ENCODE measurements around the gene GNGT2. TPM values are rescaled to one million over a fixed set of nuclear protein-coding genes. Genes with fewer than 3 reads are reported as not detected.

The GNGT2 gene
- total and polyA plus RNA-seq, 2 of the 4 experiments (the other 2 are of a cell fraction): 0.18 to 0.79 TPM

DNA sequence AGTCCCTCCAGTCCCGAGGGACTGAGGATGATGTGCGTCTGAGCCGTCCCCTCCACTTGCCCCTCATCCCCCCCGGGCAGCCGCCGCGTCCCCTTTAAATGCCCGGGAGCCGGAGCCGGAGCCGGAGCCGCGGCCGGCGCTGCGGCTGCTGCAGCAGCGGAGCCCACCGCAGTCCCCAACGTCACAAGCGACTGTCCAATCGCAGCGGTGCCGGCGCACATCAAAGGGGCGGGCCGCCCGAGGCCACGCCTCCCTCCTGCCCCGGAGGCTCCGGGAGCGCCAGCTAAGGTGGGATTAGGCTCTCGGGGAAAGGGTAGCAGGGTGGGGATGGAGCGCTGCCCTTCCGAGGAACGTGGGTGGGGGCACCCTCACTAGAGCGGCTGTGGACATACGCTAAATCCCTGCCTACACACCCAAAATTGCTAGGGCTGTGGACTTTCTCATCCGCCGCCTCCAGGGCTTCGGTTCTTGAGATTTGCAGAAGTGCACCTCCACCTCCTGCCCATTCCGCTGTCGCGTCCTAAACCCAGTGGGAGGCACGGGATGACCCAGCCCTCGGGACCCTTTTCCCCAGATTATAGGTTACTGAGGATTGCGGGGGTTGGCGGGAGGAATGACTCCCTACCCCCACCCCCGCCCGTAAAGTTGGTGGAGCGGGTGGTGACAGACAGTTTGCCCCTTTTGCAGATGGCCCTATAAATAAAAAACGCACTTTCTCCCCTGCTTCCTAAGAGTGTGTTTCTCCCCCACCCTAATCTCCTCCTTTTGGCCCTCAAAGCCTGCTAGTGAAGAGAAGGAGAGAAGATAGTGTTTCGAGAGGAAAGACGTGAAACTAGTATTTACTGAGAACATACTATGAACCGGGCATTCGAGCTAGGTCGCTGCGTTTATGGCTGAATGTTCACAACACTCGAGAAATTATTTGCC, 20.5 kb upstream of the GNGT2 start, which contains the start of gene PHOSPHO1:
TSS of gene PHOSPHO1 (minus strand) at position 152 of the 927 bp plus-strand sequence. CDS start 4,096 bp downstream, outside the sequence.
- H3K27me3 ChIP-seq (ENCODE audit: control insufficient read depth, insufficient read depth, low read length): peaks cover 23% of the 10 kb centered on the region
- DNase-seq: peak; percentile 76

More for the DNA sequence above, 20.5 kb upstream of the GNGT2 start, which contains the start of gene PHOSPHO1:
- H3K56ac ChIP-seq (ENCODE audit: extremely low read depth, insufficient read depth, low read length): no peak within 1 kb of the TSS; the same call in 1 of the 2 replicates
- H3K4me1 ChIP-seq (ENCODE audit: control insufficient read depth, insufficient read depth, low read length): no peaks in the 10 kb centered on the region
- H2BK120ac ChIP-seq (ENCODE audit: low read depth, low read length): no peak within 1 kb of the TSS
- H4K5ac ChIP-seq (ENCODE audit: low read depth, low read length): no peak within 1 kb of the TSS
- intact Hi-C loops (cut with micrococcal nuclease): loop anchor here (5.0 kb wide), 1 partner anchor 61 kb away; no protein-coding TSS in a partner anchor
- H3K9me1 ChIP-seq (ENCODE audit: insufficient read depth, low read length): no peaks in the 10 kb centered on the region
- H3K36me3 ChIP-seq (ENCODE audit: control insufficient read depth, insufficient read depth, low read length): no peaks in the 10 kb centered on the region
- no peaks in the 10 kb centered on the region for H3K9me3 ChIP-seq (ENCODE audit: control insufficient read depth, insufficient read depth, low read length)
- BruUV-seq (replicated peaks): no TSS peak
- H4K91ac ChIP-seq (ENCODE audit: insufficient read depth, low read depth, low read length): no peak within 1 kb of the TSS
- dilution Hi-C loops (cut with HindIII; ENCODE audit: low sequenced_read_pairs, unreplicated experiment): no loop called here
- CTCF ChIA-PET: no interaction called here
- no peaks in the 10 kb centered on the region for H3K79me1 ChIP-seq (ENCODE audit: low read depth in 1 of 2, low read length in 2 of 2)
- peak within 1 kb of the TSS; percentile 98 for H2AFZ ChIP-seq (replicated peaks; ENCODE audit: low read length, poor library complexity)
- no peaks in the 10 kb centered on the region for H4K20me1 ChIP-seq (ENCODE audit: insufficient read depth, low read length)
- H3K4me2 ChIP-seq (ENCODE audit: low read depth, low read length): peak within 1 kb of the TSS; percentile 95
- no peak within 1 kb of the TSS for H2BK15ac ChIP-seq (ENCODE audit: low read depth, low read length)
- H4K8ac ChIP-seq (ENCODE audit: low read depth in 2 of 2, low read length in 2 of 2): peak within 1 kb of the TSS in 1 of 2 experiments; percentile 86; a peak in 1 of 4 replicates
- H3K9ac ChIP-seq (ENCODE audit: low read depth, low read length): peak within 1 kb of the TSS; percentile 47
- H3K14ac ChIP-seq (replicated peaks; ENCODE audit: low read depth, low read length): peak within 1 kb of the TSS; percentile 76; the same call in 1 of the 2 replicates
- H2AK5ac ChIP-seq (ENCODE audit: low read depth, low read length): no peak within 1 kb of the TSS
- ATAC-seq (ENCODE audit: low read depth): peak; percentile 99
- H3K18ac ChIP-seq (ENCODE audit: low read depth, low read length): no peak within 1 kb of the TSS
- no peak within 1 kb of the TSS for H2BK5ac ChIP-seq (ENCODE audit: low read depth, low read length, poor library complexity, severe bottlenecking)
- H3K4me3 ChIP-seq (ENCODE audit: insufficient read depth, low read depth, low read length): peak within 1 kb of the TSS; percentile 91
- WGBS, 2 experiments (ENCODE audit: extremely low coverage in 2 of 2, insufficient read length in 1 of 2): 0% methylated on average over 8 of the region's 58 CpGs; no CpG with 5 or more reads in 1 of the 2 experiments
- POLR2A ChIA-PET (ENCODE audit: unreplicated experiment): no interaction called here
- peak within 1 kb of the TSS; percentile 87 for H2AK9ac ChIP-seq (replicated peaks; ENCODE audit: low read depth, low read length, poor library complexity)
- peak within 1 kb of the TSS; percentile 72 for H3K23ac ChIP-seq (ENCODE audit: low read depth, low read length)
- H3K4ac ChIP-seq (ENCODE audit: low read depth, low read length): peak within 1 kb of the TSS; percentile 51
- in situ Hi-C loops (cut with MboI; ENCODE audit: low sequenced_read_pairs): no loop called here
- TF ChIP-seq POLR2A (IDR thresholded peaks at IDR 0.05; ENCODE audit: low read depth, low read length) (no peak), MAZ (IDR thresholded peaks at IDR 0.05; ENCODE audit: borderline replicate concordance, low read depth, low read length) (peak; percentile 10; the same call in 1 of the 2 replicates), BHLHE40 (IDR thresholded peaks at IDR 0.05; ENCODE audit: low read depth, low read length) (no peak), RAD21 (IDR thresholded peaks at IDR 0.05; ENCODE audit: low read length) (0 out of 2 replicates have a peak, but pooled peaks have one; percentile 2)
- TF ChIP-seq, protein P1, sequence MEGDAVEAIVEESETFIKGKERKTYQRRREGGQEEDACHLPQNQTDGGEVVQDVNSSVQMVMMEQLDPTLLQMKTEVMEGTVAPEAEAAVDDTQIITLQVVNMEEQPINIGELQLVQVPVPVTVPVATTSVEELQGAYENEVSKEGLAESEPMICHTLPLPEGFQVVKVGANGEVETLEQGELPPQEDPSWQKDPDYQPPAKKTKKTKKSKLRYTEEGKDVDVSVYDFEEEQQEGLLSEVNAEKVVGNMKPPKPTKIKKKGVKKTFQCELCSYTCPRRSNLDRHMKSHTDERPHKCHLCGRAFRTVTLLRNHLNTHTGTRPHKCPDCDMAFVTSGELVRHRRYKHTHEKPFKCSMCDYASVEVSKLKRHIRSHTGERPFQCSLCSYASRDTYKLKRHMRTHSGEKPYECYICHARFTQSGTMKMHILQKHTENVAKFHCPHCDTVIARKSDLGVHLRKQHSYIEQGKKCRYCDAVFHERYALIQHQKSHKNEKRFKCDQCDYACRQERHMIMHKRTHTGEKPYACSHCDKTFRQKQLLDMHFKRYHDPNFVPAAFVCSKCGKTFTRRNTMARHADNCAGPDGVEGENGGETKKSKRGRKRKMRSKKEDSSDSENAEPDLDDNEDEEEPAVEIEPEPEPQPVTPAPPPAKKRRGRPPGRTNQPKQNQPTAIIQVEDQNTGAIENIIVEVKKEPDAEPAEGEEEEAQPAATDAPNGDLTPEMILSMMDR (conservative IDR thresholded peaks at IDR 0.05; ENCODE audit: low read depth, low read length): no peak
- H2BK20ac ChIP-seq (ENCODE audit: low read depth, low read length): no peak within 1 kb of the TSS
- no peak within 1 kb of the TSS; the same call in 1 of the 2 replicates for H3K27ac ChIP-seq (ENCODE audit: insufficient read depth, low read length)

Data from IMR-90 (cell line).